ENCODE measurements around the gene SLC39A11. TPM values are rescaled to one million over a fixed set of nuclear protein-coding genes. Genes with fewer than 3 reads are reported as not detected.

The SLC39A11 gene
- total RNA-seq, 1 experiment from 2014 or later: 46.4 TPM

DNA sequence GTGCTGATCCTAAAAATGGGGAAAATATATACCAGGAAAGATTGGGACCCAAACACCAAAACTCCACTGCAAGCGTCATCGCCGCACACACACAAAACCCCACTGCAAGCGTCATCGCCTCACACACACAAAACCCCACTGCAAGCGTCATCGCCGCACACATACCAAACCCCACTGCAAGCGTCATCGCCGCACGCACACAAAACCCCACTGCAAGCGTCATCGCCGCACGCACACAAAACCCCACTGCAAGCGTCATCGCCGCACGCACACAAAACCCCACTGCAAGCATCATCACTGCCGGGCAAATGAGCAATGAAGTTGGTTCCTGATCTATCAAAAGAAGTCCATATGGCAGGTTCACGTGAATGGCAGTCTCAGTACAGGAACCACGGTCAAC is 144.4 kb downstream of the SLC39A11 start:
- ChIA-PET CTCF (no interaction called here), RAD21 (ENCODE audit: low non-redundant PET in 1 of 2, low total read pairs in 2 of 2, uncharacterized antibody in 2 of 2, unreplicated experiment in 2 of 2) (no interaction called here), POLR2A (no interaction called here)
- H3K36me3 ChIP-seq (ENCODE audit: control insufficient read depth in 1 of 2, insufficient read depth in 2 of 2, low read length in 2 of 2): no peaks in the 10 kb centered on the region
- H3K27me3 ChIP-seq (ENCODE audit: insufficient read depth, low read length): no peaks in the 10 kb centered on the region
- H3K4me1 ChIP-seq (ENCODE audit: control insufficient read depth in 1 of 2, insufficient read depth in 2 of 2, low read length in 2 of 2): peaks cover 0 to 7% of the 10 kb centered on the region in 2 experiments; a peak in 1 of 4 replicates
- H3K9me2 ChIP-seq (ENCODE audit: insufficient read depth): no peaks in the 10 kb centered on the region
- no TSS peak for BruUV-seq (replicated peaks)
- no peak overlapping the region for H3K4me3 ChIP-seq (replicated peaks in 1 of 2; ENCODE audit: low read depth in 1 of 2, low read length in 2 of 2)
- no peak overlapping the region for H3K27ac ChIP-seq (ENCODE audit: low read depth, low read length)
- TF ChIP-seq, protein P1, sequence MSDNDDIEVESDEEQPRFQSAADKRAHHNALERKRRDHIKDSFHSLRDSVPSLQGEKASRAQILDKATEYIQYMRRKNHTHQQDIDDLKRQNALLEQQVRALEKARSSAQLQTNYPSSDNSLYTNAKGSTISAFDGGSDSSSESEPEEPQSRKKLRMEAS (IDR thresholded peaks at IDR 0.05): no peak
- no peak for TF ChIP-seq JUND (IDR thresholded peaks at IDR 0.05)
- no peak for TF ChIP-seq SIN3A (IDR thresholded peaks at IDR 0.05; ENCODE audit: low read depth)
- no peak for TF ChIP-seq SP1 (IDR thresholded peaks at IDR 0.05; ENCODE audit: low read depth)
- no peaks in the 10 kb centered on the region for H3K79me2 ChIP-seq (ENCODE audit: insufficient read depth, low read length)
- no peak overlapping the region for H3K9ac ChIP-seq (ENCODE audit: low read length)
- H2AFZ ChIP-seq (ENCODE audit: low read depth, low read length, poor library complexity, severe bottlenecking): no peak overlapping the region
- H3K9me3 ChIP-seq (ENCODE audit: control insufficient read depth in 1 of 2, insufficient read depth in 1 of 2, low read depth in 1 of 2, low read length in 2 of 2): no peaks in the 10 kb centered on the region
- ATAC-seq (no peak), DNase-seq (ENCODE audit: low read depth, low spot score) (no peak)
- H3K4me2 ChIP-seq (ENCODE audit: low read length): no peak overlapping the region
- intact Hi-C loops (cut with micrococcal nuclease): no loop called here
- no peaks in the 10 kb centered on the region for H4K20me1 ChIP-seq (ENCODE audit: insufficient read depth)

DNA sequence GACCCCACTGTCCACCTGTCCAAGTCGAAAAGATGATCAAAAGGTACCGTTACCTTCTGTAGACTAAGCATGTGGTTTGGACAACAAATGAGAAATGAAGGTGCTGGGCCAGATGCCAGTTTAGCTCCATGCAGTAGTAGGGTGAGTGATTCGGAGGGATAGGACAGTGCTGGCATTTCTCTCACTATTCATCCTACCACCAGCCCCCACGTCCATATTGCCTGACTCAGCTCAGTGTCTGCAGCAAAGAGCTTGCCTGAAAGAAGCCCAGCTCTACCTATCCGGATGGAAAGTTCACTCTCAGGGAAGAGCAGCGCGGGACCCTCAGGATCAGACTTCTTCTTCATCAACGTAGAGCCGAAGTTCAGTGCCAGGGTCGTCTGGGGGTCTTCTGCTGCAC is 145.0 kb downstream of the SLC39A11 start:
- TF ChIP-seq JUND (IDR thresholded peaks at IDR 0.05) (no peak), EZH2 (IDR thresholded peaks at IDR 0.05) (no peak), ZNF274 (IDR thresholded peaks at IDR 0.05; ENCODE audit: low read depth, low read length) (no peak), POLR2AphosphoS5 (IDR thresholded peaks at IDR 0.05; ENCODE audit: low read depth, low read length) (no peak), POLR2A (IDR thresholded peaks at IDR 0.05; ENCODE audit: borderline replicate concordance, extremely low read depth, insufficient read depth, insufficient read length) (no peak), SP1 (IDR thresholded peaks at IDR 0.05; ENCODE audit: low read depth) (no peak), EZH2phosphoT487 (IDR thresholded peaks at IDR 0.05; ENCODE audit: borderline replicate concordance) (no peak), YY1 (IDR thresholded peaks at IDR 0.05; ENCODE audit: extremely low read depth, insufficient replicate concordance, low read depth, low read length) (no peak), FOSL1 (IDR thresholded peaks at IDR 0.05; ENCODE audit: low read depth) (no peak), ELF1 (IDR thresholded peaks at IDR 0.05; ENCODE audit: borderline replicate concordance, low read depth) (no peak), CBX3 (IDR thresholded peaks at IDR 0.05; ENCODE audit: low read depth) (no peak), TCF7L2 (IDR thresholded peaks at IDR 0.05; ENCODE audit: borderline replicate concordance, extremely low read depth, insufficient read depth, insufficient read length) (no peak)
- TF ChIP-seq, protein P2, sequence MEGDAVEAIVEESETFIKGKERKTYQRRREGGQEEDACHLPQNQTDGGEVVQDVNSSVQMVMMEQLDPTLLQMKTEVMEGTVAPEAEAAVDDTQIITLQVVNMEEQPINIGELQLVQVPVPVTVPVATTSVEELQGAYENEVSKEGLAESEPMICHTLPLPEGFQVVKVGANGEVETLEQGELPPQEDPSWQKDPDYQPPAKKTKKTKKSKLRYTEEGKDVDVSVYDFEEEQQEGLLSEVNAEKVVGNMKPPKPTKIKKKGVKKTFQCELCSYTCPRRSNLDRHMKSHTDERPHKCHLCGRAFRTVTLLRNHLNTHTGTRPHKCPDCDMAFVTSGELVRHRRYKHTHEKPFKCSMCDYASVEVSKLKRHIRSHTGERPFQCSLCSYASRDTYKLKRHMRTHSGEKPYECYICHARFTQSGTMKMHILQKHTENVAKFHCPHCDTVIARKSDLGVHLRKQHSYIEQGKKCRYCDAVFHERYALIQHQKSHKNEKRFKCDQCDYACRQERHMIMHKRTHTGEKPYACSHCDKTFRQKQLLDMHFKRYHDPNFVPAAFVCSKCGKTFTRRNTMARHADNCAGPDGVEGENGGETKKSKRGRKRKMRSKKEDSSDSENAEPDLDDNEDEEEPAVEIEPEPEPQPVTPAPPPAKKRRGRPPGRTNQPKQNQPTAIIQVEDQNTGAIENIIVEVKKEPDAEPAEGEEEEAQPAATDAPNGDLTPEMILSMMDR (IDR thresholded peaks at IDR 0.05 in 2 of 3, conservative IDR thresholded peaks at IDR 0.05 in 1 of 3; ENCODE audit: borderline replicate concordance in 1 of 3, insufficient read depth in 1 of 3, low read depth in 2 of 3, low read length in 2 of 3): no peak
- TF ChIP-seq, protein P3, sequence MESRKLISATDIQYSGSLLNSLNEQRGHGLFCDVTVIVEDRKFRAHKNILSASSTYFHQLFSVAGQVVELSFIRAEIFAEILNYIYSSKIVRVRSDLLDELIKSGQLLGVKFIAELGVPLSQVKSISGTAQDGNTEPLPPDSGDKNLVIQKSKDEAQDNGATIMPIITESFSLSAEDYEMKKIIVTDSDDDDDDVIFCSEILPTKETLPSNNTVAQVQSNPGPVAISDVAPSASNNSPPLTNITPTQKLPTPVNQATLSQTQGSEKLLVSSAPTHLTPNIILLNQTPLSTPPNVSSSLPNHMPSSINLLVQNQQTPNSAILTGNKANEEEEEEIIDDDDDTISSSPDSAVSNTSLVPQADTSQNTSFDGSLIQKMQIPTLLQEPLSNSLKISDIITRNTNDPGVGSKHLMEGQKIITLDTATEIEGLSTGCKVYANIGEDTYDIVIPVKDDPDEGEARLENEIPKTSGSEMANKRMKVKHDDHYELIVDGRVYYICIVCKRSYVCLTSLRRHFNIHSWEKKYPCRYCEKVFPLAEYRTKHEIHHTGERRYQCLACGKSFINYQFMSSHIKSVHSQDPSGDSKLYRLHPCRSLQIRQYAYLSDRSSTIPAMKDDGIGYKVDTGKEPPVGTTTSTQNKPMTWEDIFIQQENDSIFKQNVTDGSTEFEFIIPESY (IDR thresholded peaks at IDR 0.05; ENCODE audit: extremely low read depth, insufficient replicate concordance, low read length): no peak
- TF ChIP-seq, protein P4, sequence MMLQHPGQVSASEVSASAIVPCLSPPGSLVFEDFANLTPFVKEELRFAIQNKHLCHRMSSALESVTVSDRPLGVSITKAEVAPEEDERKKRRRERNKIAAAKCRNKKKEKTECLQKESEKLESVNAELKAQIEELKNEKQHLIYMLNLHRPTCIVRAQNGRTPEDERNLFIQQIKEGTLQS (IDR thresholded peaks at IDR 0.05): no peak
- no peak for DNase-seq (ENCODE audit: low read depth, low spot score)
- no peak for ATAC-seq
- BruUV-seq (replicated peaks): no TSS peak
- Histone ChIP-seq H3K79me2 (ENCODE audit: insufficient read depth, low read length) (no peaks in the 10 kb centered on the region), H3K9ac (ENCODE audit: low read length) (no peak overlapping the region), H3K9me2 (ENCODE audit: insufficient read depth) (no peaks in the 10 kb centered on the region), H3K4me3 (replicated peaks in 1 of 2; ENCODE audit: low read depth in 1 of 2, low read length in 2 of 2) (no peak overlapping the region), H3K27me3 (ENCODE audit: insufficient read depth, low read length) (no peaks in the 10 kb centered on the region), H2AFZ (ENCODE audit: low read depth, low read length, poor library complexity, severe bottlenecking) (no peak overlapping the region), H3K36me3 (ENCODE audit: control insufficient read depth in 1 of 2, insufficient read depth in 2 of 2, low read length in 2 of 2) (no peaks in the 10 kb centered on the region), H4K20me1 (ENCODE audit: insufficient read depth) (no peaks in the 10 kb centered on the region), H3K27ac (ENCODE audit: low read depth, low read length) (no peak overlapping the region), H3K4me1 (ENCODE audit: control insufficient read depth in 1 of 2, insufficient read depth in 2 of 2, low read length in 2 of 2) (0 out of 4 replicates have a peak, but pooled peaks cover 0 to under 1% of the 10 kb centered on the region in 2 experiments), H3K4me2 (ENCODE audit: low read length) (no peak overlapping the region), H3K9me3 (ENCODE audit: control insufficient read depth in 1 of 2, insufficient read depth in 1 of 2, low read depth in 1 of 2, low read length in 2 of 2) (no peaks in the 10 kb centered on the region)
- POLR2A ChIA-PET: no interaction called here
- intact Hi-C loops (cut with micrococcal nuclease): no loop called here
- CTCF ChIA-PET: no interaction called here
- RAD21 ChIA-PET (ENCODE audit: low non-redundant PET in 1 of 2, low total read pairs in 2 of 2, uncharacterized antibody in 2 of 2, unreplicated experiment in 2 of 2): no interaction called here
